Karpas-422 (cell line): ENCODE measurements around the gene ATOH8. TPM values are rescaled to one million over a fixed set of nuclear protein-coding genes. Genes with fewer than 3 reads are reported as not detected.

ENCODE experiments used
- DNase-seq: peaks from one replicate; pipeline ENCODE4 v3.0.0-alpha.2; 2015
- H2AFZ ChIP-seq: fragments of 200-600 bp; sonication (generic); 2 replicates; pipeline ENCODE4 v1.6.1; 2014; ENCODE audit warnings: antibody characterized with exemption, low read length, mixed read lengths
- H3K27ac ChIP-seq: fragments of 200-600 bp; sonication (generic); 2 replicates; pipeline ENCODE4 v1.5.1; 2014; ENCODE audit warnings: mild to moderate bottlenecking, low read length, moderate library complexity
- H3K27me3 ChIP-seq: fragments of 200-600 bp; sonication (generic); 2 replicates; pipeline ENCODE4 v1.6.1; 2014; ENCODE audit warnings: low read length, mixed read lengths
- H3K36me3 ChIP-seq: fragments of 200-600 bp; sonication (generic); 2 replicates; pipeline ENCODE4 v1.6.1; 2014; ENCODE audit warnings: low read length, mixed read lengths; ENCODE audit not compliant: insufficient read depth
- H3K4me1 ChIP-seq: fragments of 200-600 bp; sonication (generic); 2 replicates; pipeline ENCODE4 v1.6.1; 2014; ENCODE audit warnings: mild to moderate bottlenecking, low read length, mixed read lengths
- H3K4me2 ChIP-seq: fragments of 200-600 bp; sonication (generic); 2 replicates; pipeline ENCODE4 v1.6.1; 2014; ENCODE audit warnings: low read length, low read depth, mild to moderate bottlenecking; ENCODE audit not compliant: poor library complexity, severe bottlenecking
- H3K4me3 ChIP-seq: fragments of 200-600 bp; sonication (generic); 2 replicates; pipeline ENCODE4 v1.5.1; 2014; ENCODE audit warnings: mild to moderate bottlenecking, antibody characterized with exemption, low read length, mixed read lengths
- H3K79me2 ChIP-seq: fragments of 200-600 bp; sonication (generic); 2 replicates; pipeline ENCODE4 v1.6.1; 2014; ENCODE audit warnings: mild to moderate bottlenecking, low read length, mixed read lengths
- H3K9ac ChIP-seq: fragments of 200-600 bp; sonication (generic); 2 replicates; pipeline ENCODE4 v1.6.0; 2014; ENCODE audit warnings: low read length
- H3K9me2 ChIP-seq: fragments of 200-600 bp; sonication (generic), shearing (Covaris generic); replicated peaks from 2 replicates; pipeline ENCODE4 v1.6.0; 2014; ENCODE audit warnings: mild to moderate bottlenecking, low read length, moderate library complexity; ENCODE audit not compliant: insufficient read depth
- H3K9me3 ChIP-seq: fragments of 300-700, 200-600 bp; sonication (generic); 2 replicates; pipeline ENCODE4 v1.6.1; 2014; ENCODE audit warnings: low read length, mixed read lengths
- H4K20me1 ChIP-seq: fragments of 200-600 bp; sonication (generic); 2 replicates; pipeline ENCODE4 v1.6.1; 2014; ENCODE audit warnings: mild to moderate bottlenecking, antibody characterized with exemption, low read length, low read depth; ENCODE audit not compliant: insufficient read depth
- total RNA-seq: library from RNA; depleted of rRNA; stranded (reverse); fragments of >200 nt; shearing (Covaris generic); gene quantifications from 2 replicates; pipeline ENCODE4 v1.2.3, GENCODE V29; 2014; ENCODE audit warnings: low replicate concordance

ATOH8 gene
- total RNA-seq, 1 experiment from 2014 or later, result not detected

GRCh38 chr2:85722519-85722918 is 31.3 kb upstream of the ATOH8 start:
- Histone ChIP-seq H3K79me2 (no peaks in the 10 kb centered on the region), H3K27me3 (no peaks in the 10 kb centered on the region), H3K36me3 (no peaks in the 10 kb centered on the region), H3K9me2 (no peaks in the 10 kb centered on the region), H3K27ac (no peak overlapping the region), H3K4me1 (peaks cover 3% of the 10 kb centered on the region; the same call in 1 of the 2 replicates), H3K4me2 (no peak overlapping the region), H4K20me1 (no peaks in the 10 kb centered on the region), H3K4me3 (no peak overlapping the region), H2AFZ (no peak overlapping the region), H3K9ac (no peak overlapping the region), H3K9me3 (no peaks in the 10 kb centered on the region)
- no peak for DNase-seq

DNA sequence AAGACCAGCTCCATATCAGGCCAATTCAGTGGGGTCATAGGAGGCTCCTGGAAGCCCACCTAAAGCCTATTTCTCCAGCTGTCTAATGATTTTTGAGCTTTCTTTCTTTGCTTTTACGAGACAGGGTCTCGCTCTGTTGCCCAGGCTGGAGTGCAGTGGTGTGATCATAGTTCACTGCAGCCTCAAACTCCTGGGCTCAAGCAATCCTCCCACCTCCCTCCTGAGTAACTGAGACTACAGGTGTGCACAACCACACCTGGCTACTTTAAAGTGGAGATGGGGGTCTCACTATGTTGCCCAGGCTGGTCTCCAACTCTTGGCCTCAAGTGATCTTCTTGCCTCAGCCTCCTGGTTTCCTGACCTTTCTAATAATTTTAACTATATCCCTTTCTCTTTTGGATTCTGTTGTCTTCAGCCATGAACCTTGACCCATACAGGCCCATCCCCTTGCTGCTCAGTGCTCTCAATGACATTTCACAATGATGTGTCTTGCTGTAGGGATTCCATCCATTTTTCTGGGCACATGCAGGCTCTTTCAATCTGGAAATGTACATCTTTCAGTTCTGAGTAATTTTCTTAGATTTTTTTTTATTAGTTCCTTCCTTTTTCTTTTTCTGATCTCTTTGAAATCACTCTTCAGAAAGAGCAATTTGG is 30.0 kb upstream of the ATOH8 start:
- H3K4me1 ChIP-seq, result no peaks in the 10 kb centered on the region
- no peak for DNase-seq
- no peaks in the 10 kb centered on the region for H3K27me3 ChIP-seq
- no peaks in the 10 kb centered on the region for H4K20me1 ChIP-seq
- H3K9me3 ChIP-seq, result no peaks in the 10 kb centered on the region
- H2AFZ ChIP-seq, result no peak overlapping the region
- no peak overlapping the region for H3K9ac ChIP-seq
- H3K79me2 ChIP-seq, result no peaks in the 10 kb centered on the region
- H3K36me3 ChIP-seq, result no peaks in the 10 kb centered on the region
- no peaks in the 10 kb centered on the region for H3K9me2 ChIP-seq
- H3K4me2 ChIP-seq, result no peak overlapping the region
- H3K4me3 ChIP-seq, result no peak overlapping the region
- no peak overlapping the region for H3K27ac ChIP-seq

DNA sequence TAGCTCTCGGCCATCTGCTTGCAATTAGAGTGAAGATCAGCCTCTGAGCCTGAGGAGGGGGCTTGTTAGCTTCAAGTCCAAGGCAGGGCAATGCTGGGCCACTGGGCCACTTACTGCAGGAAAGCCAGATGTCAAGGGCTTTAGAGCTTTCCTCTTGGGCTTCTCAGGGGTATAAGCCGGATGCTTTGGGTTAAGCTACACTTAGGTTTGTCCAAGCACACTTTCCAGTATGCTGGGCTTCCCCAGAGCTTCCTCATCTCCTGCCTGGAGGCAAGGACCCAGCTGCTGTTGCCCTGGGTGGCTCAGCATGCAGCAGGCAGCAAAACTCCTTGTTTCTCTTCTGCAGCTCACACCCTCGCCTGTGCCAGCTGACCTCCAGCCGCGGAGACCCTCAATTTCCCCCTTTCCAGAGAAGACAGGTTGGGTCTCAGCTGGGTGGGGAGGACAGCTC is 29.0 kb upstream of the ATOH8 start:
- H3K36me3 ChIP-seq, result no peaks in the 10 kb centered on the region
- H3K4me3 ChIP-seq, result no peak overlapping the region

GRCh38 chr2:85725451-85725850 is 28.3 kb upstream of the ATOH8 start:
- no peak overlapping the region for H3K27ac ChIP-seq
- H3K36me3 ChIP-seq, result no peaks in the 10 kb centered on the region
- no peak overlapping the region for H3K4me3 ChIP-seq
- H4K20me1 ChIP-seq, result no peaks in the 10 kb centered on the region
- DNase-seq, result no peak
- no peaks in the 10 kb centered on the region for H3K27me3 ChIP-seq
- no peak overlapping the region for H3K4me2 ChIP-seq
- H2AFZ ChIP-seq, result no peak overlapping the region
- no peaks in the 10 kb centered on the region for H3K4me1 ChIP-seq
- no peak overlapping the region for H3K9ac ChIP-seq
- no peaks in the 10 kb centered on the region for H3K9me2 ChIP-seq
- no peaks in the 10 kb centered on the region for H3K79me2 ChIP-seq
- no peaks in the 10 kb centered on the region for H3K9me3 ChIP-seq

More for the DNA sequence above, 29.0 kb upstream of the ATOH8 start:
- Histone ChIP-seq H3K27me3 (no peaks in the 10 kb centered on the region), H3K9me2 (no peaks in the 10 kb centered on the region), H3K9ac (no peak overlapping the region), H3K4me1 (no peaks in the 10 kb centered on the region), H3K9me3 (no peaks in the 10 kb centered on the region), H3K79me2 (no peaks in the 10 kb centered on the region), H2AFZ (no peak overlapping the region), H3K4me2 (no peak overlapping the region), H3K27ac (no peak overlapping the region), H4K20me1 (no peaks in the 10 kb centered on the region)
- no peak for DNase-seq

GRCh38 chr2:85727798-85728197 is 26.0 kb upstream of the ATOH8 start:
- H3K4me1 ChIP-seq, result no peaks in the 10 kb centered on the region
- H3K9me2 ChIP-seq, result no peaks in the 10 kb centered on the region
- no peak overlapping the region for H3K9ac ChIP-seq
- H3K36me3 ChIP-seq, result no peaks in the 10 kb centered on the region
- H3K9me3 ChIP-seq, result no peaks in the 10 kb centered on the region
- no peaks in the 10 kb centered on the region for H4K20me1 ChIP-seq
- H3K4me2 ChIP-seq, result no peak overlapping the region
- no peak for DNase-seq
- no peak overlapping the region for H3K4me3 ChIP-seq
- no peak overlapping the region for H3K27ac ChIP-seq
- no peak overlapping the region for H2AFZ ChIP-seq
- no peaks in the 10 kb centered on the region for H3K79me2 ChIP-seq
- H3K27me3 ChIP-seq, result no peaks in the 10 kb centered on the region

DNA sequence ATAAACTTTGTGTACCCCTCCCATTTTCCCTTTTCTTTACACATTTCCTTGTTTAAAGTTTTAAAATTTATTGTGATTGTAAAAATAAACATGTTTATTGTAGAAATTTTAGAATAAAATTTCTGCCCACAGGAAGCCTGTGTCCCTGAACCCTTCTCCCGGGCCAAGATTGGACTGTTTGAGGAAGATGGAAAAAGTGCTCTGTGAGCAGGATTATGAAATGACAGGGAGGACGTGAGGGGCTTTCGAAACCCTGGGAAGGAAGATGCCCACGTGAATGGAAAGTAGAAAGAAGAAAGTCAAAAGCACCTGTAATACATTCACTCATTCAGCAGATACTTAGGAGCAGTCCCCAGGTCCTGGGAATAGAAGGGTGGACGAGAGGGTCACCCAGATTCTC is 25.4 kb upstream of the ATOH8 start:
- Histone ChIP-seq H3K9me3 (no peaks in the 10 kb centered on the region), H4K20me1 (no peaks in the 10 kb centered on the region), H3K4me3 (no peak overlapping the region), H3K27ac (no peak overlapping the region), H3K9me2 (no peaks in the 10 kb centered on the region), H3K27me3 (no peaks in the 10 kb centered on the region), H3K79me2 (no peaks in the 10 kb centered on the region), H3K4me1 (no peaks in the 10 kb centered on the region), H3K4me2 (no peak overlapping the region), H3K36me3 (no peaks in the 10 kb centered on the region), H2AFZ (no peak overlapping the region), H3K9ac (no peak overlapping the region)
- no peak for DNase-seq

DNA sequence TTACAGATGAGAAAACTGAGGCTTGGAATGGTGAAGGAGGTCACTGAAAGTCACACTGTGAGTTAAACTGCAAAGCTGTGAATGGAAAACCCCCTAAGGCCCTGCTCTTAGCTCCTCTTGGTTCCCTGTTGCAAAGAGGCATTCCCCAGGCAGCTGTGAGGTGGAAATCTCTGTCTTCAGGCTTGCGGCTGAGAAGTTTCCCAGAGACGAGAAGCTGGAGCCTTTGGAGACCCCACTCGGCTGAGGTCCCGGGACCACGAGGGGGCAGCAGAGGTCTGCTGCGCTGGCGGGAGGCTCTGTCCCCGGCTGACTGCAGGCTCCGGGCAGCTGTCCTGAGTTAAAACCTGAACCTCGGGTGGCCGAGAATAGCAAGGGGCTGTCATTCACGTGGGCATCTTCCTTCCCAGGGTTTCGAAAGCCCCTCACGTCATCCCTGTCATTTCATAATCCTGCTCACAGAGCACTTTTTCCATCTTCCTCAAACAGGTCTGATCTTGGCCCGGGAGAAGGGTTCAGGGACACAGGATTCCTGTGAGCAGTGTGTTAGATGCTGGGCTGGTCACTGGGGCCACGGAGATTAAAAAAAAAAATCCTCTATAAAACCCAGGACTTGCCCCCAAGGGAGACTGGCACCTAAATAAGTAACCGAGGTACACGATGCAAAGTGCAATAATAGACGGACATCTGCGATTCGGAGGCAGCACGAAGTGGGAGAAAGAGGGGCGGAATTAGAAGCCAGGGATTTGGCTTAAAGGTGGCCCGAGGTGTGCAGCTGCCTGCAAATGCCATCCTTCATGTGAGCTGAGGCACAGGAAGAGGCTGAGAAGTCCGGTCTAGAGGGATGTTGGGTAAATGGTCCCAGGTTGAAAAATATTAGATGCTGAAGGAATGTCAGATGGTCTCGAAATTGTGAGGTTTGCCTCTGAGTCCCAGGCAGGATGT is 24.6 kb upstream of the ATOH8 start:
- Histone ChIP-seq H3K79me2 (no peaks in the 10 kb centered on the region), H3K9ac (no peak overlapping the region), H3K9me3 (no peaks in the 10 kb centered on the region), H3K36me3 (no peaks in the 10 kb centered on the region), H2AFZ (no peak overlapping the region), H3K4me1 (no peaks in the 10 kb centered on the region), H3K4me2 (no peak overlapping the region), H4K20me1 (no peaks in the 10 kb centered on the region), H3K27ac (no peak overlapping the region), H3K4me3 (no peak overlapping the region), H3K9me2 (no peaks in the 10 kb centered on the region), H3K27me3 (no peaks in the 10 kb centered on the region)
- peak; percentile 92 for DNase-seq

DNA sequence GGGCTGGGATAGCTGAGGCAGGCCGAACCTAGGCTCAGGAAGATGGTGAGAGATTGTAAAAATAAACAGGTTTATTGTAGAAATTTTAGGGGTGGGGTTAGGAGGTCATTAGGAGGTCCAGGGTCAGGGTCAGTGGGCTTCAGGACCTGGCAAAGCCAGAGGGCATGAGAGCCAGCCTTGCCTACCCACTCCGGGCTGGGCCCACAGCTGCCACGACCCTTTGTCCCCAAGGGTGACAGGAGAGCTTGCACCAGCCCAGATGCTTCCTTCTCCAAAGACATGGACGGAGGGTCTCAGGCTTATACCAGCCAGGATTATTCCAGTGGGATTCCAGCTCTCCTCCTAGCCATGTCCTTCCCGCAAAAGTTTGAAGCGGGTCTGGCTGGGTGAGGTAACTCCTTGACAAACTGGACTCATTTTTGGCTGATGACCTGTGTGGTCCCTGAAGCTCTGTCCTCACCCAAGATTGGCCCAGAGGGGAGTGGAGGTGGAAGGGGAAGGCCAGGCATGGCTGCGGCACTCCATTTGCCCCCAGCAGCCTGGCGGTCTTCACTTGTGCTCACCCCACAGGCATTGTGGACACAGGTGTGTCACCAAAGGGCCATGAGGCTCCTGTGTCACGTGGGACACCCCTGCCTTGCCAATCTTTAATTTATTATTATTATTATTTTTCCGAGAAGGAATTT is 23.8 kb upstream of the ATOH8 start:
- H3K9me3 ChIP-seq, result no peaks in the 10 kb centered on the region
- H4K20me1 ChIP-seq, result no peaks in the 10 kb centered on the region
- no peaks in the 10 kb centered on the region for H3K27me3 ChIP-seq
- H3K4me3 ChIP-seq, result no peak overlapping the region
- H3K9ac ChIP-seq, result no peak overlapping the region
- H3K9me2 ChIP-seq, result no peaks in the 10 kb centered on the region
- H3K79me2 ChIP-seq, result no peaks in the 10 kb centered on the region
- H2AFZ ChIP-seq, result no peak overlapping the region
- DNase-seq, result no peak
- H3K27ac ChIP-seq, result no peak overlapping the region
- H3K4me2 ChIP-seq, result no peak overlapping the region
- H3K36me3 ChIP-seq, result no peaks in the 10 kb centered on the region
- no peaks in the 10 kb centered on the region for H3K4me1 ChIP-seq
